Panc1 (cell line): ENCODE data around the gene OSER1. TPM values are rescaled to one million over a fixed set of nuclear protein-coding genes. Genes with fewer than 3 reads are reported as not detected.

Source experiments
- ATAC-seq: fragments of 200-7000 bp; cut with Tn5 transposase; 2 replicates; pipeline ENCODE4 v1.9.1; 2020; ENCODE audit warnings: mild to moderate bottlenecking, moderate library complexity
- BruUV-seq: library from RNA; stranded (reverse); fragments of 400-500 nt; replicated peaks from 2 replicates; lab custom pipeline; 2021; lab: Mats Ljungman, UMichigan
- CTCF ChIA-PET: fragments of 300-600 bp; sonication (Branson Sonifier 250); formaldehyde crosslinking; loops from one replicate; lab custom pipeline; 2022; ENCODE audit warnings: antibody characterized with exemption; lab: Charles Lee
- POLR2A ChIA-PET: fragments of 300-600 bp; sonication (Branson Sonifier 250); formaldehyde crosslinking; loops from one replicate; lab custom pipeline; 2022; ENCODE audit warnings: antibody characterized with exemption; lab: Charles Lee
- DNase-seq: peaks from one replicate; pipeline ENCODE4 v3.0.0-alpha.2; 2010; ENCODE audit warnings: low read depth, low spot score
- H3K27ac ChIP-seq: 2 replicates; pipeline ENCODE4 v1.5.1; 2011; ENCODE audit warnings: mild to moderate bottlenecking, low read length, inconsistent platforms
- H3K27me3 ChIP-seq: fragments of 200-500 bp; sonication (Bioruptor generic); 2 replicates; pipeline ENCODE4 v1.6.0; 2014; ENCODE audit warnings: low read length, inconsistent platforms; ENCODE audit not compliant: control insufficient read depth, insufficient read depth
- H3K36me3 ChIP-seq: fragments of 200-500 bp; sonication (Bioruptor generic); 2 replicates; pipeline ENCODE4 v1.5.1; 2014; ENCODE audit warnings: inconsistent platforms, mild to moderate bottlenecking, low read length, moderate library complexity; ENCODE audit not compliant: control insufficient read depth, insufficient read depth
- H3K4me1 ChIP-seq: 2 replicates; pipeline ENCODE4 v1.5.1; 2011; ENCODE audit warnings: inconsistent platforms, mild to moderate bottlenecking, low read length, moderate library complexity; ENCODE audit not compliant: control insufficient read depth, insufficient read depth
- H3K4me3 ChIP-seq, 2 experiments: 2 replicates each; pipeline ENCODE4 v1.5.1; 2011 to 2012; ENCODE audit warnings: low read depth in 2 of 2, low read length in 2 of 2, mild to moderate bottlenecking in 2 of 2, inconsistent platforms in 1 of 2, moderate library complexity in 1 of 2
- H3K9me3 ChIP-seq: fragments of 200-500 bp; sonication (Bioruptor generic); 2 replicates; pipeline ENCODE4 v1.5.1; 2014; ENCODE audit warnings: low read depth, mild to moderate bottlenecking, inconsistent platforms, low read length, moderate library complexity; ENCODE audit not compliant: control insufficient read depth, insufficient read depth
- CTCF ChIP-seq: fragments of 450-650 bp; IDR thresholded peaks from 2 replicates; pipeline ENCODE4 v1.5.1; 2017; ENCODE audit warnings: mild to moderate bottlenecking
- POLR2AphosphoS5 ChIP-seq: IDR thresholded peaks from 2 replicates; pipeline ENCODE4 v1.6.1; 2012; ENCODE audit warnings: mild to moderate bottlenecking, low read depth, low read length, moderate library complexity
- REST ChIP-seq, 2 experiments: IDR thresholded peaks; 2 replicates each; pipeline ENCODE4 v1.6.1; 2011 to 2012; ENCODE audit warnings: low read depth in 2 of 2, control low read depth in 1 of 2, low read length in 1 of 2, mild to moderate bottlenecking in 1 of 2, moderate library complexity in 1 of 2; ENCODE audit not compliant: insufficient read depth in 1 of 2
- SIN3A ChIP-seq: IDR thresholded peaks from 2 replicates; pipeline ENCODE4 v1.6.1; 2012; ENCODE audit warnings: low read depth, mild to moderate bottlenecking, low read length, moderate library complexity, borderline replicate concordance; ENCODE audit not compliant: insufficient read depth
- TCF7L2 ChIP-seq: IDR thresholded peaks from 2 replicates; pipeline ENCODE4 v1.6.1; 2011; ENCODE audit warnings: mild to moderate bottlenecking, low read depth, low read length, inconsistent platforms
- in situ Hi-C: cut with HindIII; loops from 2 replicates; pipeline ENCODE4 v1.10.0; 2016; ENCODE audit warnings: low sequenced_read_pairs, low pct_unique_long_range_greater_than_20kb
- intact Hi-C: fragments of 100-400 bp; cut with micrococcal nuclease; formaldehyde crosslinking; loops from one replicate; pipeline ENCODE4 v1.10.0; 2022; ENCODE audit not compliant: unreplicated experiment
- total RNA-seq: library from RNA; stranded (reverse); gene quantifications from one replicate; pipeline ENCODE4 v1.2.1, GENCODE V29; 2021; ENCODE audit not compliant: unreplicated experiment

Gene OSER1
- total RNA-seq, 1 experiment from 2014 or later: 37.8 TPM

GRCh38 chr20:44254073-44254472, 43.5 kb upstream of the OSER1 start:
- Histone ChIP-seq H3K4me1 (no peaks in the 10 kb centered on the region), H3K36me3 (no peaks in the 10 kb centered on the region), H3K4me3 (no peak overlapping the region), H3K9me3 (no peaks in the 10 kb centered on the region), H3K27me3 (no peaks in the 10 kb centered on the region), H3K27ac (no peak overlapping the region)
- in situ Hi-C loops: no loop called here
- POLR2A ChIA-PET: no interaction called here
- no TSS peak for BruUV-seq
- CTCF ChIA-PET: no interaction called here
- ATAC-seq (no peak), DNase-seq (no peak)
- intact Hi-C loops: no loop called here
- no peak for TF ChIP-seq SIN3A
- TF ChIP-seq REST (IDR thresholded peaks at IDR 0.05; ENCODE audit: insufficient read depth in 1 of 2, low read depth in 2 of 2, low read length in 1 of 2): no peak
- no peak for TF ChIP-seq CTCF
- no peak for TF ChIP-seq POLR2AphosphoS5
- no peak for TF ChIP-seq TCF7L2

GRCh38 chr20:44253528-44253927, 43.0 kb upstream of the OSER1 start:
- ATAC-seq: no peak
- in situ Hi-C loops: no loop called here
- BruUV-seq: no TSS peak
- no peak for TF ChIP-seq TCF7L2
- TF ChIP-seq POLR2AphosphoS5: no peak
- Histone ChIP-seq H3K4me3 (no peak overlapping the region), H3K9me3 (no peaks in the 10 kb centered on the region), H3K36me3 (no peaks in the 10 kb centered on the region), H3K27ac (no peak overlapping the region), H3K4me1 (no peaks in the 10 kb centered on the region), H3K27me3 (no peaks in the 10 kb centered on the region)
- DNase-seq: no peak
- intact Hi-C loops: no loop called here
- CTCF ChIA-PET: no interaction called here
- POLR2A ChIA-PET: no interaction called here

- Histone ChIP-seq H3K27ac (no peak overlapping the region), H3K4me1 (no peaks in the 10 kb centered on the region), H3K4me3 (no peak overlapping the region), H3K27me3 (no peaks in the 10 kb centered on the region), H3K36me3 (no peaks in the 10 kb centered on the region), H3K9me3 (no peaks in the 10 kb centered on the region)
- TF ChIP-seq SIN3A: no peak
- no peak for TF ChIP-seq POLR2AphosphoS5
- TF ChIP-seq CTCF: no peak
- TF ChIP-seq TCF7L2: no peak
- TF ChIP-seq REST (IDR thresholded peaks at IDR 0.05; ENCODE audit: insufficient read depth in 1 of 2, low read depth in 2 of 2, low read length in 1 of 2): no peak
- in situ Hi-C loops: no loop called here
- ChIA-PET POLR2A (no interaction called here), CTCF (no interaction called here)
- intact Hi-C loops: no loop called here
- ATAC-seq: no peak
- no TSS peak for BruUV-seq
- no peak for DNase-seq
These were observed 40.7 kb upstream of the OSER1 start for GRCh38 chr20:44251284-44251683.
